Kidney (tissue), 14 donors: ENCODE data around the gene NBEA. TPM values are rescaled to one million over a fixed set of nuclear protein-coding genes. Genes with fewer than 3 reads are reported as not detected.

Experiments used
- DNase-seq, 5 donors: peaks; one replicate each; pipeline ENCODE4 v3.0.0-alpha.2; 2013 to 2020
- FAIRE-seq: peaks from 2 replicates; lab custom pipeline; 2012; peaks lifted over from hg19 to GRCh38; lab: Jason Lieb, UNC
- H3K27ac ChIP-seq, 2 donors: one replicate each; pipeline ENCODE4 v1.7.0; 2013; ENCODE audit warnings: low read depth in 2 of 2, low read length in 2 of 2, inconsistent platforms in 1 of 2
- H3K27me3 ChIP-seq: one replicate; pipeline ENCODE4 v1.7.1; 2013; ENCODE audit warnings: low read length, inconsistent platforms; ENCODE audit not compliant: control insufficient read depth, insufficient read depth
- H3K36me3 ChIP-seq, 3 donors: one replicate each; pipeline versions ENCODE4 v1.7.0 to v1.7.1; 2013; ENCODE audit warnings: low read length in 3 of 3, control low read depth in 1 of 3, inconsistent platforms in 1 of 3; ENCODE audit not compliant: insufficient read depth in 3 of 3, control insufficient read depth in 2 of 3
- H3K4me1 ChIP-seq, 3 donors: one replicate each; pipeline versions ENCODE4 v1.7.0 to v1.7.1; 2013; ENCODE audit warnings: low read length in 3 of 3, inconsistent platforms in 1 of 3, low read depth in 1 of 3; ENCODE audit not compliant: control insufficient read depth in 2 of 3, insufficient read depth in 2 of 3
- H3K4me3 ChIP-seq, 3 donors: one replicate each; pipeline versions ENCODE4 v1.7.0 to v1.8.1; 2013; ENCODE audit warnings: low read length in 3 of 3, control low read depth in 1 of 3, inconsistent platforms in 1 of 3
- H3K9ac ChIP-seq, 3 donors: one replicate each; pipeline versions ENCODE4 v1.7.0 to v1.7.1; 2013; ENCODE audit warnings: low read length in 3 of 3, control low read depth in 1 of 3, inconsistent platforms in 1 of 3
- H3K9me3 ChIP-seq, 3 donors: one replicate each; pipeline versions ENCODE4 v1.7.0 to v1.7.1; 2013; ENCODE audit warnings: low read length in 3 of 3, control low read depth in 1 of 3, inconsistent platforms in 1 of 3; ENCODE audit not compliant: control insufficient read depth in 2 of 3, insufficient read depth in 1 of 3
- intact Hi-C: fragments of 100-400 bp; cut with DNase I; formaldehyde crosslinking; loops from one replicate; pipeline ENCODE4 v1.11.1; 2022
- polyA plus RNA-seq: library from polyadenylated mRNA; stranded (reverse); fragments of 350-450 nt; fragmentation: Illumina TruSeq; extraction: RNeasy Lipid Tissue Mini Kit (QIAGEN cat#74804); gene quantifications from one replicate; pipeline ENCODE4 v1.2.3, GENCODE V29; 2014; ENCODE audit warnings: low read depth, low replicate concordance; ENCODE audit not compliant: insufficient read depth
- total RNA-seq: library from RNA; stranded (reverse); fragmentation: NEBNext Ultra II Directional; extraction: Animal tissue kit (Norgen Biotek cat#: 25700); gene quantifications from one replicate; pipeline ENCODE4 v1.2.1, GENCODE V29; 2021
- TF ChIP-seq, protein P1 (sequence below): IDR thresholded peaks from 3 replicates; pipeline ENCODE4 v1.5.1; 2012; ENCODE audit warnings: mild to moderate bottlenecking, moderate library complexity, borderline replicate concordance; ENCODE audit not compliant: insufficient read depth; ENCODE audit errors: extremely low read depth
- donor health status: control.
- donor health status: control.
- donor health status: control.
- donor health status: control.
- donor health status: control.
- donor health status: DM: yes; HTN: yes; CAD: no.
- donor health status: Normal renal cell carcinoma (clear cell type).

NBEA gene
- total and polyA plus RNA-seq, 2 donors from 2014 or later = 4.7 to 14.6 TPM

DNA sequence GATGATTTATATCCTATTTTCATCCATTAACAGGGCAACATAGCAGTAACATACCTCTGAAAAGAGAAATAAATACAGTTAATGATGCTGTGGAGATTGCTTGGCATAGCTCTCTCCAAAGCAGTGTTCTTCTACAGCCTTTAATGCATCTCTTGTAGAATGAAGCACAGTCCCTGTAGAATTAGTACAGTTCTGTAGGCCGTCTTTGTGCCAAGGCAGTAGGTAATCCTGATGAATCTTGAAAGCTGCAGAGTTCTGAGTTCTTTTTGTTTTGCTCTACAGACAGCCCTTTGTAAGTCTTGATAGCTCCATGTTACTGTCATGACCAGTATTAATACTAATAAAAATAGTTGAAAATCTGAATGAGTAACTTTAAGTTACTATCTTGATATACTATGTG, 350.3 kb downstream of the NBEA start:
- no peak for FAIRE-seq
- H3K9me3 ChIP-seq = no peaks in the 10 kb centered on the region
- H3K4me3 ChIP-seq = no peak overlapping the region
- no peak overlapping the region for H3K9ac ChIP-seq
- no peaks in the 10 kb centered on the region for H3K27me3 ChIP-seq
- no peaks in the 10 kb centered on the region for H3K36me3 ChIP-seq
- TF ChIP-seq, protein P1, sequence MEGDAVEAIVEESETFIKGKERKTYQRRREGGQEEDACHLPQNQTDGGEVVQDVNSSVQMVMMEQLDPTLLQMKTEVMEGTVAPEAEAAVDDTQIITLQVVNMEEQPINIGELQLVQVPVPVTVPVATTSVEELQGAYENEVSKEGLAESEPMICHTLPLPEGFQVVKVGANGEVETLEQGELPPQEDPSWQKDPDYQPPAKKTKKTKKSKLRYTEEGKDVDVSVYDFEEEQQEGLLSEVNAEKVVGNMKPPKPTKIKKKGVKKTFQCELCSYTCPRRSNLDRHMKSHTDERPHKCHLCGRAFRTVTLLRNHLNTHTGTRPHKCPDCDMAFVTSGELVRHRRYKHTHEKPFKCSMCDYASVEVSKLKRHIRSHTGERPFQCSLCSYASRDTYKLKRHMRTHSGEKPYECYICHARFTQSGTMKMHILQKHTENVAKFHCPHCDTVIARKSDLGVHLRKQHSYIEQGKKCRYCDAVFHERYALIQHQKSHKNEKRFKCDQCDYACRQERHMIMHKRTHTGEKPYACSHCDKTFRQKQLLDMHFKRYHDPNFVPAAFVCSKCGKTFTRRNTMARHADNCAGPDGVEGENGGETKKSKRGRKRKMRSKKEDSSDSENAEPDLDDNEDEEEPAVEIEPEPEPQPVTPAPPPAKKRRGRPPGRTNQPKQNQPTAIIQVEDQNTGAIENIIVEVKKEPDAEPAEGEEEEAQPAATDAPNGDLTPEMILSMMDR = no peak
- H3K4me1 ChIP-seq = no peaks in the 10 kb centered on the region
- no peak overlapping the region for H3K27ac ChIP-seq
- no peak for DNase-seq
- intact Hi-C loops = no loop called here

DNA sequence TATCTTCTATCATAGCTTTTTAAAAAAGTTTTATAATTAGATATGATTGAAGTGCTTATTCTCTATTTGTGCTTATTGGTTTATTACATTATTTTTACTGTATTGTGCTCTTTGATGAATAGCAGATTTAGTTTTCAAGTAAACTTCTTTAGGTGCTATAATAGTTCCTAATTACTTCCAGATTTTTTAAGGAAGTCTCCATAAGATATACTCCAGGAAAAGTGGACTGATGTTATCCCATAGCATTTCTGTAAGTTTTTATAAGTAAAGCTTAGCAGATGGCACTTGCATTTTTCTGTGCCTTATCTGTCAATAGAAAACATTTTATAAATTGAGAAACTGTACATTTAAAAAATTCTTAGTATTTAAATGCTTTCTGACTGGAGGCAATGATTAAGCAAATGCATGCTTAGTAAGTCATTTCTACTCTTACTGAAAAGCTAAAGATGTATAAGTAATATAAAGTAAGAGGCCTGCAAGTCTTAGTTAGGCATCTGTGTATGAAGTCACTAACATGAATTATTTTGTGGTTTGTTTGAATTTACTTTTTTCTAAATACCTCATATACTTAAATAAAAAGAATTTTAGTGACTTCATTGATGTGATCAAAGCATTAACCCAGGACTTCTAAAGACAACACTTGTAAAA, 351.6 kb downstream of the NBEA start:
- DNase-seq (no peak), FAIRE-seq (peak; percentile 3)
- H3K27ac ChIP-seq = no peak overlapping the region
- H3K4me3 ChIP-seq = no peak overlapping the region
- no peaks in the 10 kb centered on the region for H3K4me1 ChIP-seq
- no peaks in the 10 kb centered on the region for H3K36me3 ChIP-seq
- intact Hi-C loops = no loop called here
- TF ChIP-seq, protein P1 = no peak
- no peaks in the 10 kb centered on the region for H3K27me3 ChIP-seq
- H3K9me3 ChIP-seq = no peaks in the 10 kb centered on the region
- no peak overlapping the region for H3K9ac ChIP-seq

DNA sequence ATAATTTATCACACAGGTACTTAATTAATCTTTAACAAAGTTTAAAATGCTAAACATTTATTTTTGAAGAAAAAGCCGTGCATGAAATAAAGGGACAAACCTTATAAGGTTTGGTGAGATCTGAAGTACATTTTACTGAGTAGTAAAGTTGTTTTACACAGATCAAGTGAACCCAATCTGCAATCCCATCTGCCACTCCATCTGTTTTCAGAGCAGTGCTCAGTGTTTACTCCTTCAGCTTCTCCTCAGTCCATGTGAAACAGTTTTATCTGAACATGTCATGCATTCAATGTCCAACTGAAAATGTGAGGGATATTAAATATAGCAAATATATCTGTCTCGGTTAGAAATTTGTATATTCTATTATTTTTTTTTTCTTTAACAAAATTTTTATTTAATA, 367.6 kb downstream of the NBEA start:
- intact Hi-C loops = no loop called here
- Histone ChIP-seq H3K27me3 (no peaks in the 10 kb centered on the region), H3K9me3 (no peaks in the 10 kb centered on the region), H3K4me3 (no peak overlapping the region), H3K36me3 (no peaks in the 10 kb centered on the region), H3K4me1 (no peaks in the 10 kb centered on the region), H3K27ac (no peak overlapping the region), H3K9ac (no peak overlapping the region)
- DNase-seq (no peak), FAIRE-seq (peak; percentile 39)
- TF ChIP-seq, protein P1 = no peak

DNA sequence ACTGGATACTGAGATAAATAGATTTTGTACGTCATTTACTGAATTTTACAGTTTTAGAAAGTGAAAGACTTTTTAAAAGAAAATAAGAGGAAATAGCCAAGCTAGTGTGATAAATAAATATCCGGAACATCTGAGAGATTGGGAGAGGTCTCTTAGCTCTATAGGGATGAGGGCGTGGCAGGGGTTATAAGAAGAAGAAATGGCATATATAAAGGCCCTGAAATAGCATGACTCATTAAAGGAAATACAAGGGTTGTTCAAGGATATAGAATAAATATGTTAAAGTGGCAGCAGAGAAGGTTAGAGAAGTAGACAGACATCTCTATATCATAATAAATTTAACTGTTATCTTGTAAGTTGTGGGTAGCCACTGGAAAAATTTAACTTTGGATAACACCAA, 390.1 kb downstream of the NBEA start:
- Histone ChIP-seq H3K36me3 (no peaks in the 10 kb centered on the region), H3K9me3 (no peaks in the 10 kb centered on the region), H3K4me3 (no peak overlapping the region), H3K4me1 (no peaks in the 10 kb centered on the region), H3K27me3 (no peaks in the 10 kb centered on the region), H3K9ac (no peak overlapping the region), H3K27ac (no peak overlapping the region)
- intact Hi-C loops = no loop called here
- TF ChIP-seq, protein P1 = no peak
- DNase-seq = no peak
- FAIRE-seq = no peak
